Measurements from ENCODE around the gene ADAMTS2. TPM values are rescaled to one million over a fixed set of nuclear protein-coding genes. Genes with fewer than 3 reads are reported as not detected.

Gene ADAMTS2
- polyA plus RNA-seq, 3 donors, result 0.74 to 2.3 TPM; not detected in 1

DNA sequence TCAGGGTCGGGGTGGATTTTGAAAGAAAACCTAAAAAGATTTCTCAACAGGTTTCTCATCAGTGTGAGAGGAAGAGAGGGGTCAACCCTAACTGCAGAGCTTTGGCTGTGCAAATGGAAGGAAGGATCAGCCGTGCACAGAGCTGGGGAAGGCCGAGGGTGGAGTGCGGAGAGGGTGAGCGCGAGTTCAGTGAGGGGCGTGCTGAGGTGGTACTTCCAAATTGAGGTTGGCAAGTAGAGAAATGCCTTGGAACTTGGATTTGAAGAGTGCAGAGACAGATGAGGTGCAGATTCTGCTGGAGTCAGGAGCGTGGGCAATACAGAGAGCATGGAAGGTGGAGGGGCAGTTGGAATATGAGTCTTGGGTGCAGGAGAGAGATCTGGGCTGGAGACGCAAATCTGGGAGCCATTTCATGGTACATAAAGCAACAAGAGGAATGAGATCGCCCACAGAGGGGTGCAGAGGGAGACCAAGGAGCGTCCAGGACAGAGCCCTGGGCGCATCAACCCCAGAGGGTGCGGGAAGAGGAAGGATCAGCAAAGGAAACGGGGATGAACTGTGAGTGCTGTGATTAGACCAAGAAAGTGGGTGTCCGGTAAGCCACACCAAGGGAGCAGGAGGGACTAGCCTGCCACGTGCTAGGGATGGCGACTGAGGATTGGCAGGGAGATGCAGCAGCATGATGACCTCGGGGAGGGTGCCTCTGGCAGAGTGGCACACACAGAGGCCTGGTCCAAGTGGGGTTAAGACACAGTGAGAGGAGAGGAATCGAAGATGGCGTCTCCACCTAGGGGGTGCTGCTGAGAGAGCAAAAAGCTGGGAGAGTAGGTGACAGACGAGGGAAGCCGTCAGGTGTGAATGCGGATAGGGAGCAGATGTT lies 105.8 kb downstream of the ADAMTS2 start:
- intact Hi-C loops (cut with micrococcal nuclease), result no loop called here
- no peaks in the 10 kb centered on the region for H3K36me3 Mint-ChIP-seq

DNA sequence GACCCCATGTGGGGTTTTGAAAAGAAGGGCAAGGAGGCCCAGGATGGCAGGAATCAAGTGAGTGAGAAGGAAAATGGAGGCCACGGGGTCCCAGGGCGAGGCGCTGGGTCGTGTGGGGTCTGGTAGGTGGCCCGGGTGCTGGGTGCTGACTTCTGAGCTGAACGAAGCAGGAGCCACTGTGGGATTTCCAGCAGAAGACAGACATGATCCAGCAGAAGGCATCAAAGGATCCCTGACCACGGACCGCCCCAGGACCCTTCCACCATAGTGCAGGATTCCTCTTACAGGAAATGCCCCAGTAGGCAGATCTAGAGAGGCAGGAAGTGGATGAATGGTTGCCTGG lies 106.7 kb downstream of the ADAMTS2 start:
- H3K27me3 Mint-ChIP-seq (ENCODE audit: low read depth in 3 of 3), result peaks cover 1 to 11% (median 3%) of the 10 kb centered on the region in 3 donors
- H3K9ac ChIP-seq (ENCODE audit: insufficient read depth, low read length, poor library complexity, severe bottlenecking), result no peak overlapping the region
- TF ChIP-seq, protein P1, sequence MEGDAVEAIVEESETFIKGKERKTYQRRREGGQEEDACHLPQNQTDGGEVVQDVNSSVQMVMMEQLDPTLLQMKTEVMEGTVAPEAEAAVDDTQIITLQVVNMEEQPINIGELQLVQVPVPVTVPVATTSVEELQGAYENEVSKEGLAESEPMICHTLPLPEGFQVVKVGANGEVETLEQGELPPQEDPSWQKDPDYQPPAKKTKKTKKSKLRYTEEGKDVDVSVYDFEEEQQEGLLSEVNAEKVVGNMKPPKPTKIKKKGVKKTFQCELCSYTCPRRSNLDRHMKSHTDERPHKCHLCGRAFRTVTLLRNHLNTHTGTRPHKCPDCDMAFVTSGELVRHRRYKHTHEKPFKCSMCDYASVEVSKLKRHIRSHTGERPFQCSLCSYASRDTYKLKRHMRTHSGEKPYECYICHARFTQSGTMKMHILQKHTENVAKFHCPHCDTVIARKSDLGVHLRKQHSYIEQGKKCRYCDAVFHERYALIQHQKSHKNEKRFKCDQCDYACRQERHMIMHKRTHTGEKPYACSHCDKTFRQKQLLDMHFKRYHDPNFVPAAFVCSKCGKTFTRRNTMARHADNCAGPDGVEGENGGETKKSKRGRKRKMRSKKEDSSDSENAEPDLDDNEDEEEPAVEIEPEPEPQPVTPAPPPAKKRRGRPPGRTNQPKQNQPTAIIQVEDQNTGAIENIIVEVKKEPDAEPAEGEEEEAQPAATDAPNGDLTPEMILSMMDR (IDR thresholded peaks at IDR 0.05), result no peak
- H3K4me1 Mint-ChIP-seq, result peaks cover 9% of the 10 kb centered on the region
- 96% methylated on average over 6 of the region's 8 CpGs for WGBS (ENCODE audit: insufficient coverage)
- no peak overlapping the region for H3K27ac ChIP-seq (ENCODE audit: low read depth in 1 of 2, low read length in 2 of 2)
- H3K4me2 ChIP-seq (replicated peaks; ENCODE audit: extremely low read depth, low read length, poor library complexity, severe bottlenecking), result no peak overlapping the region
- no peaks in the 10 kb centered on the region for H3K27me3 ChIP-seq (ENCODE audit: control insufficient read depth in 2 of 2, insufficient read depth in 2 of 2, low read length in 2 of 2)
- H3K27ac Mint-ChIP-seq, result peak overlapping the region in 1 of 7 donors; percentile 36
- no peaks in the 10 kb centered on the region for H4K20me1 ChIP-seq (ENCODE audit: insufficient read depth, low read length)
- no peak for DNase-seq
- peaks cover 12 to 34% (median 21%) of the 10 kb centered on the region in 7 donors for H3K9me3 Mint-ChIP-seq
- H3K4me1 ChIP-seq (ENCODE audit: control insufficient read depth in 1 of 2, insufficient read depth in 2 of 2, low read length in 2 of 2), result peaks cover 0 to 5% of the 10 kb centered on the region in 2 donors
- no peak overlapping the region for H2AFZ ChIP-seq (ENCODE audit: insufficient read depth, low read depth, low read length, poor library complexity, severe bottlenecking)
- no peaks in the 10 kb centered on the region for H3K36me3 ChIP-seq (replicated peaks in 1 of 2; ENCODE audit: control insufficient read depth in 1 of 2, insufficient read depth in 2 of 2, low read length in 2 of 2)
- H3K36me3 Mint-ChIP-seq, result no peaks in the 10 kb centered on the region
- intact Hi-C loops (cut with micrococcal nuclease), result no loop called here
- H3K79me2 ChIP-seq (ENCODE audit: insufficient read depth, low read length), result no peaks in the 10 kb centered on the region
- no peak overlapping the region for H3K4me3 Mint-ChIP-seq
- no peak overlapping the region for H3K4me3 ChIP-seq (replicated peaks in 1 of 3; ENCODE audit: low read depth in 2 of 3, low read length in 3 of 3)
- H3K9me3 ChIP-seq (replicated peaks in 1 of 2; ENCODE audit: control insufficient read depth in 1 of 2, insufficient read depth in 1 of 2, low read length in 2 of 2), result peaks cover 18 to 35% of the 10 kb centered on the region in 2 donors

More for the DNA sequence above, 105.8 kb downstream of the ADAMTS2 start:
- Mint-ChIP-seq H3K27ac (peak overlapping the region in 1 of 7 donors; percentile 7), H3K27me3 (ENCODE audit: low read depth in 3 of 3) (peaks cover 0 to 9% (median 2%) of the 10 kb centered on the region in 3 donors), H3K9me3 (peaks cover 12 to 34% (median 21%) of the 10 kb centered on the region in 7 donors), H3K4me1 (peaks cover 9% of the 10 kb centered on the region), H3K4me3 (no peak overlapping the region)
- no peaks in the 10 kb centered on the region for H4K20me1 ChIP-seq (ENCODE audit: insufficient read depth, low read length)
- WGBS (ENCODE audit: insufficient coverage), result 97% methylated on average over 21 of the region's 23 CpGs
- no peak overlapping the region for H2AFZ ChIP-seq (ENCODE audit: insufficient read depth, low read depth, low read length, poor library complexity, severe bottlenecking)
- DNase-seq, result no peak
- peaks cover 18 to 35% of the 10 kb centered on the region in 2 donors for H3K9me3 ChIP-seq (replicated peaks in 1 of 2; ENCODE audit: control insufficient read depth in 1 of 2, insufficient read depth in 1 of 2, low read length in 2 of 2)
- H3K27ac ChIP-seq (ENCODE audit: low read depth in 1 of 2, low read length in 2 of 2), result no peak overlapping the region
- no peaks in the 10 kb centered on the region for H3K79me2 ChIP-seq (ENCODE audit: insufficient read depth, low read length)
- H3K36me3 ChIP-seq (replicated peaks in 1 of 2; ENCODE audit: control insufficient read depth in 1 of 2, insufficient read depth in 2 of 2, low read length in 2 of 2), result no peaks in the 10 kb centered on the region
- no peaks in the 10 kb centered on the region for H3K27me3 ChIP-seq (ENCODE audit: control insufficient read depth in 2 of 2, insufficient read depth in 2 of 2, low read length in 2 of 2)
- no peak overlapping the region for H3K4me2 ChIP-seq (replicated peaks; ENCODE audit: extremely low read depth, low read length, poor library complexity, severe bottlenecking)
- H3K4me1 ChIP-seq (ENCODE audit: control insufficient read depth in 1 of 2, insufficient read depth in 2 of 2, low read length in 2 of 2), result peaks cover 0 to 5% of the 10 kb centered on the region in 2 donors
- TF ChIP-seq, protein P1 (IDR thresholded peaks at IDR 0.05), result no peak
- no peak overlapping the region for H3K9ac ChIP-seq (ENCODE audit: insufficient read depth, low read length, poor library complexity, severe bottlenecking)
- H3K4me3 ChIP-seq (replicated peaks in 1 of 3; ENCODE audit: low read depth in 2 of 3, low read length in 3 of 3), result no peak overlapping the region
